H1 (cell line): ENCODE measurements around the gene TNS3. TPM values are rescaled to one million over a fixed set of nuclear protein-coding genes. Genes with fewer than 3 reads are reported as not detected.

Experiments
- CTCF ChIA-PET: fragments of 300-600 bp; sonication (Branson Sonifier 250); formaldehyde crosslinking; loops from one replicate; lab custom pipeline; 2021; ENCODE audit not compliant: partially characterized antibody; lab: Charles Lee
- POLR2A ChIA-PET: fragments of 300-600 bp; sonication (Branson Sonifier 250); formaldehyde crosslinking; loops from one replicate; lab custom pipeline; 2021; ENCODE audit warnings: inconsistent platforms; ENCODE audit not compliant: partially characterized antibody; lab: Charles Lee
- DNase-seq, 2 experiments: peaks; one replicate each; pipeline versions ENCODE4 v3.0.0 to v3.0.0-alpha.2; 2010 to 2022; ENCODE audit warnings: low spot score in 2 of 2, low read depth in 1 of 2, mixed read lengths in 1 of 2
- FAIRE-seq: peaks from 2 replicates; lab custom pipeline; 2011; peaks lifted over from hg19 to GRCh38; lab: Jason Lieb, UNC
- H2AFZ ChIP-seq: 2 replicates; pipeline ENCODE4 v1.8.1; 2012; ENCODE audit warnings: low read length, inconsistent platforms
- H2AK5ac ChIP-seq: 2 replicates; pipeline ENCODE4 v1.6.1; 2013; ENCODE audit warnings: low read depth, low read length
- H2BK120ac ChIP-seq: replicated peaks from 2 replicates; pipeline ENCODE3; 2013; ENCODE audit warnings: low read depth, low read length, inconsistent platforms
- H2BK12ac ChIP-seq: 2 replicates; pipeline ENCODE4 v1.6.1; 2013; ENCODE audit warnings: low read depth, low read length
- H2BK15ac ChIP-seq: 2 replicates; pipeline ENCODE4 v1.6.1; 2013; ENCODE audit warnings: low read length
- H2BK20ac ChIP-seq: 2 replicates; pipeline ENCODE4 v1.6.1; 2013; ENCODE audit warnings: low read length
- H2BK5ac ChIP-seq: 2 replicates; pipeline ENCODE4 v1.6.1; 2013; ENCODE audit warnings: low read depth, low read length
- H3K14ac ChIP-seq: 2 replicates; pipeline ENCODE4 v1.6.1; 2013; ENCODE audit warnings: inconsistent platforms; ENCODE audit not compliant: insufficient read length
- H3K18ac ChIP-seq: 2 replicates; pipeline ENCODE4 v1.6.1; 2013; ENCODE audit warnings: low read length; ENCODE audit errors: extremely low read depth
- H3K23ac ChIP-seq: 2 replicates; pipeline ENCODE4 v1.6.1; 2013; ENCODE audit warnings: inconsistent platforms; ENCODE audit not compliant: insufficient read length
- H3K23me2 ChIP-seq: 2 replicates; pipeline ENCODE4 v1.6.1; 2013; ENCODE audit warnings: low read depth, low read length
- H3K27ac ChIP-seq: 2 replicates; pipeline ENCODE4 v1.6.1; 2011; ENCODE audit warnings: low read depth, low read length, inconsistent platforms
- H3K27me3 ChIP-seq, 4 experiments: replicated peaks in 1 of 4; 1 replicate in 1 of 4; 2 replicates in 3 of 4; pipeline versions ENCODE4 v1.6.1 to v1.8.1; 2011 to 2013; ENCODE audit warnings: low read length in 3 of 4, mild to moderate bottlenecking in 3 of 4, inconsistent platforms in 2 of 4, mixed read lengths in 2 of 4, moderate library complexity in 1 of 4; ENCODE audit not compliant: control insufficient read depth in 3 of 4, insufficient read depth in 3 of 4; ENCODE audit errors: extremely low read depth in 1 of 4
- H3K36me3 ChIP-seq, 4 experiments: 2 replicates each; pipeline versions ENCODE4 v1.6.1 to v1.8.1; 2011 to 2013; ENCODE audit warnings: mild to moderate bottlenecking in 4 of 4, low read length in 3 of 4, moderate library complexity in 2 of 4, control low read depth in 1 of 4, inconsistent platforms in 1 of 4; ENCODE audit not compliant: insufficient read depth in 4 of 4, control insufficient read depth in 2 of 4
- H3K4ac ChIP-seq: replicated peaks from 2 replicates; pipeline ENCODE3; 2013; ENCODE audit warnings: low read length, low read depth, mixed read lengths, inconsistent platforms; ENCODE audit not compliant: insufficient read length
- H3K4me1 ChIP-seq, 4 experiments: replicated peaks in 1 of 4; 1 replicate in 1 of 4; 2 replicates in 3 of 4; pipeline versions ENCODE4 v1.6.1 to v1.8.1; 2011 to 2013; ENCODE audit warnings: low read length in 3 of 4, inconsistent platforms in 2 of 4, mixed read lengths in 1 of 4; ENCODE audit not compliant: insufficient read depth in 4 of 4, control insufficient read depth in 3 of 4
- H3K4me2 ChIP-seq, 2 experiments: 2 replicates each; pipeline versions ENCODE4 v1.6.1 to v1.8.1; 2011 to 2013; ENCODE audit warnings: low read depth in 2 of 2, low read length in 2 of 2, control low read depth in 1 of 2, inconsistent platforms in 1 of 2, mild to moderate bottlenecking in 1 of 2; ENCODE audit not compliant: insufficient read depth in 1 of 2
- H3K4me3 ChIP-seq, 4 experiments: fragments of 200-600, 300-600 bp in 1 of 4; sonication (generic), shearing (Covaris generic), sonication (Bioruptor Twin) in 1 of 4; 2 replicates each; pipeline versions ENCODE4 v1.5.1 to v1.8.1; 2011 to 2016; ENCODE audit warnings: low read length in 4 of 4, low read depth in 3 of 4, control low read depth in 2 of 4, inconsistent platforms in 2 of 4, mild to moderate bottlenecking in 2 of 4, mixed read lengths in 1 of 4, moderate library complexity in 1 of 4; ENCODE audit not compliant: insufficient read depth in 2 of 4; ENCODE audit errors: extremely low read depth in 1 of 4
- H3K56ac ChIP-seq: replicated peaks from 2 replicates; pipeline ENCODE3; 2013; ENCODE audit warnings: low read depth, mild to moderate bottlenecking, mixed read lengths, low read length, inconsistent platforms; ENCODE audit not compliant: insufficient read length
- H3K79me1 ChIP-seq: 2 replicates; pipeline ENCODE4 v1.6.1; 2013; ENCODE audit warnings: low read depth, low read length, control low read depth
- H3K79me2 ChIP-seq, 2 experiments: 2 replicates each; pipeline versions ENCODE4 v1.6.1 to v1.8.1; 2012 to 2013; ENCODE audit warnings: low read length in 2 of 2, mild to moderate bottlenecking in 2 of 2, inconsistent platforms in 1 of 2; ENCODE audit not compliant: insufficient read depth in 2 of 2, control insufficient read depth in 1 of 2
- H3K9ac ChIP-seq, 4 experiments: replicated peaks in 1 of 4; 1 replicate in 1 of 4; 2 replicates in 3 of 4; pipeline versions ENCODE4 v1.6.1 to v1.8.1; 2011 to 2013; ENCODE audit warnings: low read depth in 3 of 4, low read length in 3 of 4, control low read depth in 2 of 4, mild to moderate bottlenecking in 2 of 4, moderate library complexity in 2 of 4, inconsistent platforms in 1 of 4; ENCODE audit errors: extremely low read depth in 1 of 4
- H3K9me3 ChIP-seq, 2 experiments: 2 replicates each; pipeline versions ENCODE4 v1.6.1 to v1.8.1; 2012 to 2013; ENCODE audit warnings: mild to moderate bottlenecking in 2 of 2, moderate library complexity in 2 of 2, control low read depth in 1 of 2, inconsistent platforms in 1 of 2, low read depth in 1 of 2, low read length in 1 of 2, mixed read lengths in 1 of 2; ENCODE audit not compliant: insufficient read depth in 2 of 2
- H4K20me1 ChIP-seq, 2 experiments: replicated peaks in 1 of 2; 2 replicates each; pipeline versions ENCODE3 to v1.8.1; 2011 to 2013; ENCODE audit warnings: inconsistent platforms in 2 of 2, low read length in 2 of 2, mild to moderate bottlenecking in 1 of 2; ENCODE audit not compliant: insufficient read depth in 2 of 2, control insufficient read depth in 1 of 2
- H4K5ac ChIP-seq: 2 replicates; pipeline ENCODE4 v1.6.1; 2013; ENCODE audit warnings: low read length, low read depth, mixed read lengths, inconsistent platforms; ENCODE audit not compliant: insufficient read length
- H4K8ac ChIP-seq: 2 replicates; pipeline ENCODE4 v1.8.0; 2013; ENCODE audit warnings: mild to moderate bottlenecking, moderate library complexity, low read length, inconsistent platforms; ENCODE audit not compliant: insufficient read depth; ENCODE audit errors: extremely low read depth
- H4K91ac ChIP-seq: replicated peaks from 2 replicates; pipeline ENCODE3; 2013; ENCODE audit warnings: low read length, mixed read lengths, inconsistent platforms; ENCODE audit not compliant: insufficient read length
- EP300 ChIP-seq, 2 experiments: IDR thresholded peaks; 1 replicate in 1 of 2; 2 replicates in 1 of 2; pipeline ENCODE4 v1.6.1; 2011 to 2012; ENCODE audit warnings: low read depth in 2 of 2, low read length in 2 of 2, mild to moderate bottlenecking in 2 of 2, borderline replicate concordance in 1 of 2, inconsistent platforms in 1 of 2, moderate library complexity in 1 of 2
- EZH2 ChIP-seq: fragments of 200-600 bp; sonication (generic); IDR thresholded peaks from 2 replicates; pipeline ENCODE4 v1.7.1; 2012; ENCODE audit warnings: low read depth, mild to moderate bottlenecking, moderate library complexity, low read length, inconsistent platforms; ENCODE audit not compliant: severe bottlenecking
- GTF2F1 ChIP-seq: IDR thresholded peaks from 2 replicates; pipeline ENCODE4 v1.6.1; 2012; ENCODE audit warnings: low read depth, low read length, improper control_type of control experiment, borderline replicate concordance
- JUN ChIP-seq: IDR thresholded peaks from 2 replicates; pipeline ENCODE4 v1.6.1; 2011; ENCODE audit warnings: low read depth, mild to moderate bottlenecking, improper control_type of control experiment, low read length
- MAFK ChIP-seq: IDR thresholded peaks from 2 replicates; pipeline ENCODE4 v1.6.1; 2012; ENCODE audit warnings: low read depth, mild to moderate bottlenecking, improper control_type of control experiment, low read length
- PHF8 ChIP-seq: fragments of 200-600 bp; sonication (generic); conservative IDR thresholded peaks from 2 replicates; pipeline ENCODE4 v1.7.1; 2012; ENCODE audit warnings: low read depth, mild to moderate bottlenecking, inconsistent platforms, low read length, moderate library complexity
- SIN3A ChIP-seq, 2 experiments: IDR thresholded peaks in 1 of 2; conservative IDR thresholded peaks in 1 of 2; 2 replicates each; pipeline ENCODE4 v1.6.1; 2011 to 2012; ENCODE audit warnings: low read length in 2 of 2, improper control_type of control experiment in 1 of 2, low read depth in 1 of 2, mild to moderate bottlenecking in 1 of 2
- SP1 ChIP-seq: IDR thresholded peaks from 2 replicates; pipeline ENCODE4 v1.6.1; 2011; ENCODE audit warnings: low read depth, low read length
- SP2 ChIP-seq: IDR thresholded peaks from 2 replicates; pipeline ENCODE4 v1.6.1; 2012; ENCODE audit warnings: mild to moderate bottlenecking, low read length, inconsistent platforms
- TAF7 ChIP-seq: optimal IDR thresholded peaks from 2 replicates; pipeline ENCODE3; 2011; ENCODE audit warnings: low read depth, mild to moderate bottlenecking, inconsistent platforms, low read length, moderate library complexity, borderline replicate concordance
- TCF12 ChIP-seq: IDR thresholded peaks from 2 replicates; pipeline ENCODE4 v1.6.1; 2011; ENCODE audit warnings: low read depth, mild to moderate bottlenecking, low read length
- WGBS, 2 experiments: shearing (Covaris generic) in 1 of 2; methylation state at CpG; one replicate each; pipeline versions ENCODE4 v1.1.6 to v1.1.7; 2013 to 2015; ENCODE audit warnings: low lambda C conversion rate in 2 of 2, mixed read lengths in 2 of 2, inconsistent platforms in 1 of 2, low coverage in 1 of 2, missing lambda C conversion rate in 1 of 2; ENCODE audit not compliant: insufficient replicate concordance in 2 of 2, insufficient coverage in 1 of 2, insufficient read length in 1 of 2; ENCODE audit errors: extremely low coverage in 1 of 2, missing lambda C conversion rate in 1 of 2; 5-methylcytosine and 5-hydroxymethylcytosine counted together
- polyA plus RNA-seq, 7 experiments: library from polyadenylated mRNA; depleted of rRNA in 3 of 7; stranded (reverse) in 5 of 7; unstranded in 2 of 7; fragments of >200 nt in 5 of 7; fragments of 200-250 nt in 2 of 7; gene quantifications; 1 replicate in 5 of 7; 2 replicates in 1 of 7; 4 replicates in 1 of 7; pipeline versions ENCODE4 v1.2.1 to v1.2.3, GENCODE V29; 2011 to 2013; ENCODE audit warnings: missing spikeins in 2 of 7, mixed read lengths in 2 of 7
- total RNA-seq: library from RNA; stranded (reverse); fragmentation: NEBNext Ultra II Directional; extraction: Animal tissue kit (Norgen Biotek cat#: 25700); gene quantifications from 2 replicates; pipeline ENCODE4 v1.2.1, GENCODE V29; 2021

Gene TNS3
- total and polyA plus RNA-seq, 2 of the 8 experiments (the other 6 are each of a cell fraction or from before 2014, with no cell fraction given), result 11.9 to 24.2 TPM

- Histone ChIP-seq H4K91ac (no peak overlapping the region), H3K79me2 (no peaks in the 10 kb centered on the region), H3K4me2 (no peak overlapping the region), H2BK12ac (no peak overlapping the region), H3K27ac (no peak overlapping the region), H4K8ac (no peak overlapping the region), H3K79me1 (no peaks in the 10 kb centered on the region), H3K36me3 (peaks cover 0 to 4% (median 0%) of the 10 kb centered on the region in 4 experiments; a peak in 1 of 8 replicates), H3K18ac (no peak overlapping the region), H2BK120ac (no peak overlapping the region), H3K4me3 (no peak overlapping the region), H3K4ac (no peak overlapping the region), H4K5ac (no peak overlapping the region), H3K23ac (no peak overlapping the region), H3K27me3 (no peaks in the 10 kb centered on the region), H3K9ac (no peak overlapping the region), H3K56ac (no peak overlapping the region)
- FAIRE-seq, result no peak
- WGBS, 2 experiments, result 91% methylated on average over 3 of the region's 3 CpGs; no CpG with 5 or more reads in 1 of the 2 experiments
- CTCF ChIA-PET, result interaction anchor here (1.0 kb wide), 1 partner anchor 13 kb away, joined by 3 read pairs; no protein-coding TSS in a partner anchor
- POLR2A ChIA-PET, result no interaction called here
- no peak for TF ChIP-seq JUN
- no peak for TF ChIP-seq EZH2
- TF ChIP-seq SP2, result no peak
- TF ChIP-seq GTF2F1, result no peak
- no peak for TF ChIP-seq SP1
- TF ChIP-seq PHF8, result no peak
- TF ChIP-seq MAFK, result no peak
- no peak for TF ChIP-seq TAF7
- no peak for TF ChIP-seq SIN3A (conservative IDR thresholded peaks at IDR 0.05 in 1 of 2, IDR thresholded peaks at IDR 0.05 in 1 of 2; ENCODE audit: low read depth in 1 of 2, low read length in 2 of 2)
- TF ChIP-seq EP300 (IDR thresholded peaks at IDR 0.05; ENCODE audit: borderline replicate concordance in 1 of 2, low read depth in 2 of 2, low read length in 2 of 2), result no peak
- no peak for TF ChIP-seq TCF12
- TF ChIP-seq, all 59 proteins: peak for 0
- DNase-seq, result no peak
- Histone ChIP-seq H2BK5ac (no peak overlapping the region), H3K14ac (no peak overlapping the region), H4K20me1 (no peaks in the 10 kb centered on the region), H2BK15ac (no peak overlapping the region), H2AK5ac (no peak overlapping the region), H3K4me1 (peaks cover 0 to 12% (median 4%) of the 10 kb centered on the region in 4 experiments; a peak in 4 of 7 replicates), H2BK20ac (no peak overlapping the region), H3K9me3 (no peaks in the 10 kb centered on the region), H3K23me2 (no peaks in the 10 kb centered on the region), H2AFZ (no peak overlapping the region)
Observed at GRCh38 chr7:47404010-47404409, 177.9 kb downstream of the TNS3 start.
